H9 (cell line): ENCODE results near the gene TRNP1. TPM values are rescaled to one million over a fixed set of nuclear protein-coding genes. Genes with fewer than 3 reads are reported as not detected.
A peak's percentile ranks its signal among the peaks of the same experiment; 100 is the strongest.

ENCODE experiments used
- DNase-seq: peaks from one replicate; pipeline ENCODE4 v3.0.0-alpha.2; 2017
- H2AFZ ChIP-seq: one replicate; pipeline ENCODE4 v1.6.1; 2013; ENCODE audit warnings: mild to moderate bottlenecking, low read length, control low read depth, moderate library complexity
- H2AK5ac ChIP-seq: 2 replicates; pipeline ENCODE4 v1.6.1; 2013; ENCODE audit warnings: low read length, control low read depth, mixed read lengths; ENCODE audit not compliant: insufficient read length
- H2BK120ac ChIP-seq: one replicate; pipeline ENCODE4 v1.6.1; 2013; ENCODE audit warnings: low read depth, mild to moderate bottlenecking, low read length, control low read depth, inconsistent platforms; ENCODE audit not compliant: poor library complexity, severe bottlenecking
- H2BK12ac ChIP-seq: 2 replicates; pipeline ENCODE4 v1.6.1; 2013; ENCODE audit warnings: low read length, control low read depth, mixed read lengths, low read depth; ENCODE audit not compliant: insufficient read length
- H2BK15ac ChIP-seq: 2 replicates; pipeline ENCODE4 v1.6.1; 2013; ENCODE audit warnings: low read depth, low read length, control low read depth
- H2BK20ac ChIP-seq: one replicate; pipeline ENCODE4 v1.6.1; 2013; ENCODE audit warnings: low read depth, mild to moderate bottlenecking, low read length, control low read depth, inconsistent platforms; ENCODE audit not compliant: poor library complexity, severe bottlenecking
- H2BK5ac ChIP-seq: 2 replicates; pipeline ENCODE4 v1.6.1; 2013; ENCODE audit warnings: low read length, control low read depth, mixed read lengths; ENCODE audit not compliant: insufficient read length
- H3K14ac ChIP-seq: 2 replicates; pipeline ENCODE4 v1.6.1; 2013; ENCODE audit warnings: low read length, control low read depth; ENCODE audit not compliant: insufficient read depth
- H3K18ac ChIP-seq: 2 replicates; pipeline ENCODE4 v1.6.1; 2013; ENCODE audit warnings: low read depth, mild to moderate bottlenecking, mixed read lengths, low read length, control low read depth; ENCODE audit not compliant: insufficient read length
- H3K23ac ChIP-seq: 2 replicates; pipeline ENCODE4 v1.6.1; 2013; ENCODE audit warnings: low read length, control low read depth, mixed read lengths, low read depth; ENCODE audit not compliant: insufficient read length
- H3K23me2 ChIP-seq: 2 replicates; pipeline ENCODE4 v1.6.1; 2013; ENCODE audit warnings: low read depth, mild to moderate bottlenecking, mixed read lengths, low read length, control low read depth; ENCODE audit not compliant: insufficient read length, poor library complexity, severe bottlenecking
- H3K27ac ChIP-seq: 2 replicates; pipeline ENCODE4 v1.5.1; 2013; ENCODE audit warnings: low read length, control low read depth, mixed read lengths, low read depth; ENCODE audit not compliant: insufficient read length
- H3K27me3 ChIP-seq: 2 replicates; pipeline ENCODE4 v1.6.1; 2013; ENCODE audit warnings: low read length, control low read depth, inconsistent platforms; ENCODE audit not compliant: insufficient read depth
- H3K4ac ChIP-seq: 2 replicates; pipeline ENCODE4 v1.6.1; 2013; ENCODE audit warnings: low read depth, mild to moderate bottlenecking, control low read depth, inconsistent platforms, low read length, moderate library complexity
- H3K4me1 ChIP-seq: 2 replicates; pipeline ENCODE4 v1.6.1; 2013; ENCODE audit warnings: low read length, control low read depth, inconsistent platforms; ENCODE audit not compliant: insufficient read depth
- H3K4me2 ChIP-seq: 2 replicates; pipeline ENCODE4 v1.6.1; 2013; ENCODE audit warnings: low read length, control low read depth, mixed read lengths; ENCODE audit not compliant: insufficient read length, insufficient read depth
- H3K56ac ChIP-seq: 2 replicates; pipeline ENCODE4 v1.6.1; 2013; ENCODE audit warnings: low read depth, mild to moderate bottlenecking, mixed read lengths, low read length, control low read depth; ENCODE audit not compliant: insufficient read length
- H3K79me1 ChIP-seq: 2 replicates; pipeline ENCODE4 v1.6.1; 2013; ENCODE audit warnings: low read depth, mild to moderate bottlenecking, moderate library complexity, low read length, control low read depth, inconsistent platforms; ENCODE audit not compliant: insufficient read depth, poor library complexity, severe bottlenecking
- H3K79me2 ChIP-seq: 2 replicates; pipeline ENCODE4 v1.6.1; 2013; ENCODE audit warnings: low read length, control low read depth, inconsistent platforms; ENCODE audit not compliant: insufficient read depth
- H3K9ac ChIP-seq: 2 replicates; pipeline ENCODE4 v1.6.1; 2013; ENCODE audit warnings: low read length, control low read depth, mixed read lengths; ENCODE audit not compliant: insufficient read length; ENCODE audit errors: extremely low read depth
- H3K9me3 ChIP-seq: one replicate; pipeline ENCODE4 v1.6.1; 2013; ENCODE audit warnings: low read depth, low read length, inconsistent platforms; ENCODE audit not compliant: control insufficient read depth
- H3T11ph ChIP-seq: one replicate; pipeline ENCODE4 v1.6.1; 2013; ENCODE audit warnings: mild to moderate bottlenecking, low read length, control low read depth, inconsistent platforms
- H4K20me1 ChIP-seq: one replicate; pipeline ENCODE4 v1.6.1; 2013; ENCODE audit not compliant: control insufficient read depth, insufficient read length, insufficient read depth
- H4K5ac ChIP-seq: 2 replicates; pipeline ENCODE4 v1.6.1; 2013; ENCODE audit warnings: low read depth, mild to moderate bottlenecking, mixed read lengths, low read length, control low read depth; ENCODE audit not compliant: insufficient read length
- H4K8ac ChIP-seq: replicated peaks from 2 replicates; pipeline ENCODE4 v1.6.1; 2013; ENCODE audit warnings: low read length, control low read depth, mixed read lengths, low read depth; ENCODE audit not compliant: insufficient read length
- H4K91ac ChIP-seq: 2 replicates; pipeline ENCODE4 v1.6.1; 2013; ENCODE audit warnings: low read depth, mild to moderate bottlenecking, moderate library complexity, mixed read lengths, low read length, control low read depth; ENCODE audit not compliant: insufficient read length
- H3K27ac Mint-ChIP-seq, 3 experiments: 2 replicates in 2 of 3; 3 replicates in 1 of 3; pipeline ENCODE4 v1.8.0; 2020 to 2021; ENCODE audit warnings: mixed read lengths in 3 of 3, mild to moderate bottlenecking in 1 of 3, moderate library complexity in 1 of 3
- H3K27me3 Mint-ChIP-seq: 2 replicates; pipeline ENCODE4 v1.8.0; 2021; ENCODE audit warnings: low read depth, mild to moderate bottlenecking, moderate library complexity, mixed read lengths
- H3K36me3 Mint-ChIP-seq, 3 experiments: 2 replicates in 2 of 3; 3 replicates in 1 of 3; pipeline ENCODE4 v1.8.0; 2020 to 2021; ENCODE audit warnings: low read depth in 3 of 3, mixed read lengths in 3 of 3; ENCODE audit not compliant: insufficient read depth in 1 of 3
- H3K4me1 Mint-ChIP-seq, 2 experiments: 2 replicates each; pipeline ENCODE4 v1.8.0; 2020; ENCODE audit warnings: mixed read lengths in 2 of 2
- H3K4me3 Mint-ChIP-seq, 2 experiments: 2 replicates in 1 of 2; 3 replicates in 1 of 2; pipeline ENCODE4 v1.8.0; 2020 to 2021; ENCODE audit warnings: mild to moderate bottlenecking in 2 of 2, mixed read lengths in 2 of 2, moderate library complexity in 1 of 2
- H3K9me3 Mint-ChIP-seq, 2 experiments: 2 replicates in 1 of 2; 3 replicates in 1 of 2; pipeline ENCODE4 v1.8.0; 2020; ENCODE audit warnings: mild to moderate bottlenecking in 2 of 2, mixed read lengths in 2 of 2, moderate library complexity in 1 of 2
- WGBS: extraction: QIAGEN DNeasy Blood & Tissue Kit; methylation state at CpG from one replicate; pipeline ENCODE4 v1.1.7; 2013; ENCODE audit warnings: missing lambda C conversion rate, low lambda C conversion rate, mixed read lengths; ENCODE audit not compliant: insufficient read length; ENCODE audit errors: extremely low coverage; 5-methylcytosine and 5-hydroxymethylcytosine counted together
- total RNA-seq: library from RNA; stranded (reverse); gene quantifications from 2 replicates; pipeline ENCODE4 v1.2.1, GENCODE V29; 2021
- TF ChIP-seq, protein P1 (sequence below): fragments of 200-600 bp; sonication (generic); conservative IDR thresholded peaks from 3 replicates; pipeline ENCODE4 v1.8.0; 2021; ENCODE audit warnings: antibody characterized with exemption, mild to moderate bottlenecking

The TRNP1 gene
- total RNA-seq, 1 experiment from 2014 or later, result 39.0 TPM

DNA sequence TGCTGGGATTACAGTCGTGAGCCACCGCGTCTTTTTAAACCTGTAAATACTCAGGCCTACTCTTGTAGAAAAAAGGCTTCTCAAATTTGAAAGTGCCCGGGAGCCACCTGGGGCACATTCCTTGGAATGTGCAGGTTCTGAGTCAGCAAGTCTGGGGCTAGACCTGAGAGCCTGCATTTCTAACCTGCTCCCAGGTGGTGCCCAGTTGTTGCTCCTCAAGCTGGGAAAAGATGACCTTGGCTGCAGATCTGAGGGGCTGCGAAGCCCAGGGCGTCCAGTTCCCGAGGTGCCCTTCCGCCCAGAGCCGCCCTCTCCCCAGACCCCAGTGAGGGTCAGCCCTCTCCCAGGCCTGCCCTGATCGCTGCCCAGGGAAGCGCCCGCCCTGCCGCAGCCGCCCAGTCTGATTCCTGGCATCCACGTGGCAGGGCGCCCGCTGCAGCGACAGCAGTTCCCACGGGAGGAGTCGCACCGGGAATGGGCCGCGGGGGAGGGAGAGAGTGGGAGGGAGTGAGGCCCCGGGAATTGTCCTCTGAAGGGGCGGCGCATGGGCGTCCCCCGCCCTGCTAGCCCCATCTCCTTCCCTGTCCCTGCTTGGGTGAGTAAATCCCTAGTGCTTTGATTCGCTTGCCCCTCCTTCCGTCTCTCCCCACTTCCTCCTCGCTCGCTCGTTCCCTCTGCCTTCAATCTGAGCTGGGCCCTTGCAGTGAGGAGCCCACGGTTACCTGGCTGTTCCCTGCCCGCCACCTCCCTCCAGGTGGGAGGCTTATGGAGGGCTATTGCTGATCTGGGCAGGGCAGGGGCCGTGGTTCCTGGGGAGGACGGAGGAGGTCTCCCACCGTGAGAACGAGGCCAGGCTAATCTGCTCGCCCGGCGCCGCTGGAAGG, 38.0 kb downstream of the TRNP1 start:
- no peaks in the 10 kb centered on the region for H4K20me1 ChIP-seq
- Mint-ChIP-seq H3K9me3 (no peaks in the 10 kb centered on the region; a peak in 1 of 5 replicates), H3K4me1 (peaks cover 32 to 35% of the 10 kb centered on the region in 2 experiments), H3K36me3 (no peaks in the 10 kb centered on the region), H3K27ac (peak overlapping the region; percentile 76 to 95 (median 91); a peak in 6 of 7 replicates), H3K27me3 (no peaks in the 10 kb centered on the region; the same call in 1 of the 2 replicates), H3K4me3 (peak overlapping the region; percentile 47 to 50)
- no peak overlapping the region for H3K23ac ChIP-seq
- no peak overlapping the region for H2BK15ac ChIP-seq
- no peak overlapping the region for H2BK12ac ChIP-seq
- peak overlapping the region; percentile 30 for H2BK120ac ChIP-seq
- no peak overlapping the region for H2AK5ac ChIP-seq
- H3K4ac ChIP-seq, result no peak overlapping the region
- no CpG with 5 or more reads among the region's 43 CpGs for WGBS
- no peaks in the 10 kb centered on the region for H3K27me3 ChIP-seq
- no peak overlapping the region for H3K56ac ChIP-seq
- H2AFZ ChIP-seq, result no peak overlapping the region
- H3K4me1 ChIP-seq, result peaks cover 2% of the 10 kb centered on the region
- no peak overlapping the region for H3K27ac ChIP-seq
- H3K9me3 ChIP-seq, result no peaks in the 10 kb centered on the region
- peak overlapping the region; percentile 14 for H3K4me2 ChIP-seq
- H3K23me2 ChIP-seq, result no peaks in the 10 kb centered on the region
- peak; percentile 84 for DNase-seq
- H3K18ac ChIP-seq, result peak overlapping the region; percentile 86
- H2BK20ac ChIP-seq, result no peak overlapping the region
- no peak overlapping the region for H4K91ac ChIP-seq
- H3K79me1 ChIP-seq, result no peaks in the 10 kb centered on the region
- H4K8ac ChIP-seq, result no peak overlapping the region
- H3K79me2 ChIP-seq, result no peaks in the 10 kb centered on the region
- no peak overlapping the region for H3K9ac ChIP-seq
- TF ChIP-seq, protein P1, sequence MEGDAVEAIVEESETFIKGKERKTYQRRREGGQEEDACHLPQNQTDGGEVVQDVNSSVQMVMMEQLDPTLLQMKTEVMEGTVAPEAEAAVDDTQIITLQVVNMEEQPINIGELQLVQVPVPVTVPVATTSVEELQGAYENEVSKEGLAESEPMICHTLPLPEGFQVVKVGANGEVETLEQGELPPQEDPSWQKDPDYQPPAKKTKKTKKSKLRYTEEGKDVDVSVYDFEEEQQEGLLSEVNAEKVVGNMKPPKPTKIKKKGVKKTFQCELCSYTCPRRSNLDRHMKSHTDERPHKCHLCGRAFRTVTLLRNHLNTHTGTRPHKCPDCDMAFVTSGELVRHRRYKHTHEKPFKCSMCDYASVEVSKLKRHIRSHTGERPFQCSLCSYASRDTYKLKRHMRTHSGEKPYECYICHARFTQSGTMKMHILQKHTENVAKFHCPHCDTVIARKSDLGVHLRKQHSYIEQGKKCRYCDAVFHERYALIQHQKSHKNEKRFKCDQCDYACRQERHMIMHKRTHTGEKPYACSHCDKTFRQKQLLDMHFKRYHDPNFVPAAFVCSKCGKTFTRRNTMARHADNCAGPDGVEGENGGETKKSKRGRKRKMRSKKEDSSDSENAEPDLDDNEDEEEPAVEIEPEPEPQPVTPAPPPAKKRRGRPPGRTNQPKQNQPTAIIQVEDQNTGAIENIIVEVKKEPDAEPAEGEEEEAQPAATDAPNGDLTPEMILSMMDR, result no peak
- peak overlapping the region; percentile 71 for H3K14ac ChIP-seq
- no peak overlapping the region for H3T11ph ChIP-seq
- no peak overlapping the region for H4K5ac ChIP-seq
- no peak overlapping the region for H2BK5ac ChIP-seq
